Inflammatory macrophage (primary cell): ENCODE data around the gene RALGAPA2.
A peak's percentile ranks its signal among the peaks of the same experiment; 100 is the strongest.
"Not testable (repeated sequence)": the region's sequence is repeated elsewhere in the genome, so short reads cannot be mapped to it uniquely, and the experiment has no call there.

Experiments
- DNase-seq, 2 donors: peaks; one replicate each; pipeline ENCODE4 v3.0.0-alpha.2; 2020 to 2022

The RALGAPA2 gene

DNA sequence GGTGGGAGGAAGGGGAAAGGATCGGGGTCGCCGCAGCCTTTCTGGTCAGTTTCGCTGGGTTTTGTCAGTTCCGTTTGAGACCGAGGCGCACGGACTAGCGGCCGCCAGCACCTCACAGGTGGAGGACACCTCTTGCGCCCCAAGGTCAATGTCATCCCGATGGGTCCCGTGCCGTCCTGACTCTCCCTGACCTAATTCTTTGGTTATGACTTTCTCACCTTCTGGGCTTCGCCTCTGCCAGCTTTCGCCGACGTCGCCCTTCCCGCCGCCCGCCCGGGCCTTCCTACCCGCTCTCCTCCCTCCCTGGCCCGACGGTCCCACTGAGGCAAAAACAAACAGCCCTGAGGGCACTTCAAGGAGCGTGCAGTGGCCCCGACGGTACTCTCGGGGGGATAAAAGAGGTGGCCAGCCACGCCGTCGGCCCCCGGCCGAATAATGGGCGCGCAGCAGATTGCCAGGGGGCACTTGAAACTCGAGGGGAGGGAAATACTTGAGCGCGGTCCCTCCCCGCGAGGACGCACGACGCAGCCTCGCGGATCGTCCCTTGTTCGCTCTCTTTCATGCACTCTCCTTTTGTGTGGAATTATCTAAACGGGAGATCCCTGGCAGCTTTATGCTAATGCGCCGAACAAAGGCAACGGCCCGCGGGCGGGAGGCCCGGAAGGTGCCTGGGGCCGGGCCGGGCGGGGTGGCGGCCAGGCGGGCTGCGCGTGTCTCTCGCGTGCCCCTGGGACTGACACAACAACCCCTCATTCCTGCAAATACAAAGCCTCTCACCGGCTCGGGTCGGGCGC is 348.4 kb downstream of the RALGAPA2 start:
- DNase-seq = no peak

- no peak for DNase-seq
These were observed 349.0 kb downstream of the RALGAPA2 start for GRCh38 chr20:20363434-20363798.

- no peak for DNase-seq
These were observed 349.5 kb downstream of the RALGAPA2 start for GRCh38 chr20:20362774-20363433.

DNA sequence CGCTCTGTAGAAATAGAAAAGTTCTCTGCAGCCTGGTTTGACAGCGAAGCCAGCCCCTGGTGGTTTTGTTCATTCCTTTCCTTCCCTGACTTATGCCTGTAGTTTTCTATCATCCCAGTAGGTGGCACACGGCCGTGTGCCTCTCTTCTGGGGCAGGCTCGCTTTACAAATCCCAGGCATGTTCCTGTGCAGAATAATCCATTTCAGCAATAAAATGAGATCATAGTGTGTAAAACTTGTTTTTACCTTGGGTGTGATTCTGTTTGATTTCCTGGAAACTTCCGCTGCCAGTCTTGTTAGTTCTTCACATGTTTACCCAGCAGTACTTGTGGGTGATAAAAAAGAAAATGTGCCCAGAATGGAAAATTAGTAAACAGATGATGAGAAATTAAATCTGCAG is 352.0 kb downstream of the RALGAPA2 start:
- peak; percentile 58 to 65 for DNase-seq

DNA sequence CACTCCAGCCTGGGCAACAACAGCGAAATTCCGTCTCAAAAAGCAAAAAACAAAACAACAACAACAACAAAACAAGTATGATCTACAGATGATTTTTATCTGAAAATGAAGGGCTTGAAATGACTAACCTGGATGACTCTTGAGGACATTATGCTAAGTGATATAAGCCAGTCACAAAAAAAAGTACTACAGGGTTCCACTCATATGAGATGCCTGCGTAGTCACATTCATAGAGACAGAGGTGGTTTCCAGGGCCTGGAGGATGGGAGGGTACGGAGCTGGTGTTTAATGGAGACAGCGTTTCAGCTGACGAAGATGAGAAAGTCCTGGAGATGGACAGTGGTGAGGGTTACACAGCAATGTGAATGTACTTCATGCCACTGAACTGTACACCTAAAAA is 352.8 kb downstream of the RALGAPA2 start:
- DNase-seq = no peak

- no peak for DNase-seq
These were observed 353.6 kb downstream of the RALGAPA2 start for GRCh38 chr20:20358801-20359200.

DNA sequence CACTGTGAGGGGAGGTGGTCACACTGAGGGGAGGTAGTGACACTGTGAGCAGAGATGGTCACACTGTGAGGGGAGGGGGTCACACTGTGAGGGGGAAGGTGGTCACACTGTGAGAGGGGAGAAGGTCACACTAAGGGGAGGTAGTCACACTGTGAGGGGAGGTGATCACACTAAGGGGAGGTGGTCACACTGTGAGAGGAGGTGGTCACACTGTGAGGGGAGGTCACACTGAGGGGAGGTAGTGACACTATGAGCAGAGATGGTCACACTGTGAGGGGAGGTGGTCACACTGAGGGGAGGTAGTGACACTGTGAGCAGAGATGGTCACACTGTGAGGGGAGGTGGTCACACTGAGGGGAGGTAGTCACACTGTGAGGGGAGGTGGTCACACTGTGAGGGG is 356.9 kb downstream of the RALGAPA2 start:
- DNase-seq = not testable (repeated sequence)

GRCh38 chr20:20353576-20353975 is 358.9 kb downstream of the RALGAPA2 start:
- DNase-seq = no peak

DNA sequence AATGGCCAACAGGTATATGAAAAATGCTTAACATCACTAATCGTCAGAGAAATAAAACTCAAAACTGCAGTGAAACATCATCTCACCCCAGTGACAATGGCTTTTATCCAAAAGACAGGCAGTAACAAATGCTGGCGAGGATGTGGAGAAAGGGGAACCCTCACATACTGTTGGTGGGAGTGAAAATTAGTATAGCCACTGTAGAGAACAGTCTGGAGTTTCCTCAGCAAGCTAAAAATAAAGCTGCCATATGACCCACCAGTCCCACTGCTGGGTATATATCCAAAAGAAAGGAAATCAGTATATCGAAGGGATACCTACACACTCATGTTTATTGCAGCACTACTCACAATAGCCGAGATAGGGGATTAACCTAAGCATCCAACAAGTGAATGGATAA is 368.0 kb downstream of the RALGAPA2 start:
- DNase-seq = peak; percentile 34 to 66

DNA sequence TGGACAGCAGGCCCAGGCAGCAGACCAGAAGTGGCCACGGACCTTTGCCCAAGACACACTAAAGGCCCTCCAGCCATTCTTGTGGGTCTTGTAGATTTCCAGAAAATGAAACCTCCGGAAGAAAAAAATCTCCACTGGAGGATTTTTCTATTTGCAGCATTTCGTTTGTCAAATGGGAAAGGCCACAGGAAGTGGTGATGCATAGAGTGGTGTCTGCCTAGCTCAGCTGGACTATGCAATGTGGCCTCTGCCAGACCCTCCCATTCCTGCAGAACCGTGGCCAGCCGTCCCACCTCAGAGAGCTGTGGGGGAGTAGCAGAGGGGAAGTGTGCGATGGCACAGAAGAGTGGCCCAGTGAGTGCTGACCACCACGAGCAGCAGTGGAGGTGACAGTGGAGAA is 368.5 kb downstream of the RALGAPA2 start:
- peak in 1 of 2 donors; percentile 60 for DNase-seq
